Cardiac muscle cell (in vitro differentiated cells and primary cell): ENCODE measurements around the gene GPR62. TPM values are rescaled to one million over a fixed set of nuclear protein-coding genes. Genes with fewer than 3 reads are reported as not detected.

Experiments
- DNase-seq, 2 donors: peaks; one replicate each; pipeline versions ENCODE4 v3.0.0 to v3.0.0-alpha.2; 2010 to 2017; ENCODE audit warnings: low read depth in 1 of 2, low spot score in 1 of 2
- H3K27ac ChIP-seq: fragments of 200-600 bp; sonication (generic); 2 replicates; pipeline ENCODE4 v1.5.1; 2016
- H3K27me3 ChIP-seq: fragments of 200-600 bp; sonication (generic); 2 replicates; pipeline ENCODE4 v1.6.0; 2016; ENCODE audit warnings: control low read depth
- H3K36me3 ChIP-seq: fragments of 200-600 bp; sonication (generic); 2 replicates; pipeline ENCODE4 v1.5.1; 2016; ENCODE audit warnings: control low read depth
- H3K4me1 ChIP-seq: fragments of 200-600 bp; sonication (generic); 2 replicates; pipeline ENCODE4 v1.8.1; 2017; ENCODE audit warnings: low read depth, mild to moderate bottlenecking, mixed run types
- H3K4me3 ChIP-seq: fragments of 200-600 bp; sonication (generic); 2 replicates; pipeline ENCODE4 v1.5.1; 2016; ENCODE audit warnings: mild to moderate bottlenecking
- H3K9me3 ChIP-seq: fragments of 200-600 bp; sonication (generic); 2 replicates; pipeline ENCODE4 v1.5.1; 2017; ENCODE audit warnings: low read depth, mild to moderate bottlenecking, control low read depth
- polyA plus RNA-seq: library from polyadenylated mRNA; unstranded; fragments of >200 nt; fragmentation: Nextera tagmentation; extraction: Ambion mirVana; gene quantifications from 2 replicates; pipeline ENCODE4 v1.2.1, GENCODE V29; 2016
- total RNA-seq: library from RNA; depleted of rRNA; stranded (reverse); fragments of >200 nt; gene quantifications from 2 replicates; pipeline ENCODE4 v1.2.3, GENCODE V29; 2016
- TF ChIP-seq, protein P1 (sequence below): IDR thresholded peaks from 2 replicates; pipeline ENCODE4 v1.5.1; 2012; ENCODE audit warnings: low read depth, mild to moderate bottlenecking, low read length

Gene GPR62
- total and polyA plus RNA-seq, 2 experiments from 2014 or later: 0.94 to 1.1 TPM

DNA sequence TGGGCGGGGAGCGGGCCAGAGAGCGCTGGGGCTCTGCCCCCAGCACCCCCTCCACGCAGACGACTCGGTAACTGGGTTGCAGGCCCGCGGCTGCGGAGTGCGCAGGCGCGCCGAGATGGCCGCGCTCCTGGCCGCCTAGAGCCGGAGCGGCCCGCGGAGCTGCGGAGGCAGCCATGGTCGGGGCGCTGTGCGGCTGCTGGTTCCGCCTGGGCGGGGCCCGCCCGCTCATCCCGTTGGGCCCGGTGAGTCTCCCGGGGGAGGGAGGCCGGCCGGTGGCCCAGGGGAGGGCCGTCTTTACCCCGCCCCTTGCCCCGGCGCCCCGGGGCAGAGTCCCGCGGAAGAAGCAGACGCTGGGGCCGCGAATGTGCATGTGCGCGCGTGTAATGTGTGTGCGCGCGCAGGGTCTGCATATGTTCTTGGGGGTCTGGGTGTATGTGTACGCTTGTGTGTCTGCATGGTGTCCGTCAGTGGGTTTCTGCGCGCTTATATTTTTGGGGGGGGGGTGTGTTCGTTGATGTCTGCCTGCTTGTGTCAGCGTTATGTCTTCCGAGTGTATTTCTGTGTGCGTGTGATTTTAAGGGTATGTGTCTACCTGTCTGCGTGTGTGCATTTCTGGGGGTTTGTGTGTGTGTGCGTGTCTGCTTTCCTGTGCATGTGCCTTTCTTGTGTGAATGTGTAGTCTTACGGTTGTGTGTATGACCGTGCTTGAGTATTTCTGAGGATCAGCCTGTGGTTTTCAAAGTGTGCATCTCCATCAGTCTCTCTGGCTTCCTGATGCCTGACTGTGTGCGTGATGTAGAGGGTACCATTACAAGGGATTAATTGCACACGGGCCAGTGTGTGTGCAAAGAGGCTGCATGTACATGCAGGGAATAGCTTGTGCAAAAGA, 20.0 kb downstream of the GPR62 start, which contains the start of gene ABHD14A:
TSS of gene ABHD14A (plus strand) at position 102 of the 889 bp plus-strand sequence. CDS start at position 174, 72 bp downstream.
- Histone ChIP-seq H3K4me3 (peak within 1 kb of the TSS; percentile 51), H3K36me3 (no peaks in the 10 kb centered on the region), H3K4me1 (peaks cover 21% of the 10 kb centered on the region), H3K27ac (no peak within 1 kb of the TSS), H3K27me3 (no peaks in the 10 kb centered on the region), H3K9me3 (no peaks in the 10 kb centered on the region)
- peak; percentile 78 to 80 for DNase-seq
- TF ChIP-seq, protein P1, sequence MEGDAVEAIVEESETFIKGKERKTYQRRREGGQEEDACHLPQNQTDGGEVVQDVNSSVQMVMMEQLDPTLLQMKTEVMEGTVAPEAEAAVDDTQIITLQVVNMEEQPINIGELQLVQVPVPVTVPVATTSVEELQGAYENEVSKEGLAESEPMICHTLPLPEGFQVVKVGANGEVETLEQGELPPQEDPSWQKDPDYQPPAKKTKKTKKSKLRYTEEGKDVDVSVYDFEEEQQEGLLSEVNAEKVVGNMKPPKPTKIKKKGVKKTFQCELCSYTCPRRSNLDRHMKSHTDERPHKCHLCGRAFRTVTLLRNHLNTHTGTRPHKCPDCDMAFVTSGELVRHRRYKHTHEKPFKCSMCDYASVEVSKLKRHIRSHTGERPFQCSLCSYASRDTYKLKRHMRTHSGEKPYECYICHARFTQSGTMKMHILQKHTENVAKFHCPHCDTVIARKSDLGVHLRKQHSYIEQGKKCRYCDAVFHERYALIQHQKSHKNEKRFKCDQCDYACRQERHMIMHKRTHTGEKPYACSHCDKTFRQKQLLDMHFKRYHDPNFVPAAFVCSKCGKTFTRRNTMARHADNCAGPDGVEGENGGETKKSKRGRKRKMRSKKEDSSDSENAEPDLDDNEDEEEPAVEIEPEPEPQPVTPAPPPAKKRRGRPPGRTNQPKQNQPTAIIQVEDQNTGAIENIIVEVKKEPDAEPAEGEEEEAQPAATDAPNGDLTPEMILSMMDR: no peak

DNA sequence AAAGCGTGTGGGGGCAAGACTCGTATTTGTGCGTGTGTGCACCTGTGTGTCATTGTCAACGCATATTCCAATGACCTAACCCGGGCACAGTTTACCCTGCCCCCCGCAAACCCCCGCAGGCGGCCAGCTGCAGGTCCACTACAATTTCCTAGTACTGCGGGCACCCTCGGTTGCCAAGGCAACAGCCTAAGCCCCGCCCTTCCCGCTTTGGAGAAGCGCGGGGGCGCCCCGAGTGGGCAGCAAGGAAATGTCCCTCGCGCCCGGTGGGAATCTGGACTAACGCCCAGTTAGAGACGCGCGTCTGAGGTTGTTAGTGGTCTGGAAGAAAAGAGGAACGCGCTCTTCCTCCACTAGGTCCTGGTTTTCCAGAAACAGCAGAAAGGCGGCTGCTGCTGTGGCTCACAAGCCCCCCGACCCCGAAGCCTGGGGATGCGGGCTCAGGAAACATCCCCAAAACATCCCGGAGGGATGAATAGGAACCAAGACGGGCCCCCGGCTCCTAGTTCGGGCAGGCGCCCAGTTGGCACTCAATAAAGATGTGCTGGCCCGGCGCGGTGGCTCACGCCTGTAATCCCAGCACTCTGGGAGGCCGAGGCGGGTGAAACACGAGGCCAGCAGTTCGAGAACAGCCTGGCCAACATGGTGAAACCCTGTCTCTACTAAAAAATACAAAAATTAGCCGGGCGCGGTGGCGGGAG, 20.8 kb downstream of the GPR62 start:
- no peaks in the 10 kb centered on the region for H3K27me3 ChIP-seq
- TF ChIP-seq, protein P1: peak; percentile 29
- H3K4me3 ChIP-seq: peak overlapping the region; percentile 51
- H3K27ac ChIP-seq: no peak overlapping the region
- H3K9me3 ChIP-seq: no peaks in the 10 kb centered on the region
- DNase-seq: peak; percentile 76 to 81
- H3K4me1 ChIP-seq: peaks cover 21% of the 10 kb centered on the region
- no peaks in the 10 kb centered on the region for H3K36me3 ChIP-seq

DNA sequence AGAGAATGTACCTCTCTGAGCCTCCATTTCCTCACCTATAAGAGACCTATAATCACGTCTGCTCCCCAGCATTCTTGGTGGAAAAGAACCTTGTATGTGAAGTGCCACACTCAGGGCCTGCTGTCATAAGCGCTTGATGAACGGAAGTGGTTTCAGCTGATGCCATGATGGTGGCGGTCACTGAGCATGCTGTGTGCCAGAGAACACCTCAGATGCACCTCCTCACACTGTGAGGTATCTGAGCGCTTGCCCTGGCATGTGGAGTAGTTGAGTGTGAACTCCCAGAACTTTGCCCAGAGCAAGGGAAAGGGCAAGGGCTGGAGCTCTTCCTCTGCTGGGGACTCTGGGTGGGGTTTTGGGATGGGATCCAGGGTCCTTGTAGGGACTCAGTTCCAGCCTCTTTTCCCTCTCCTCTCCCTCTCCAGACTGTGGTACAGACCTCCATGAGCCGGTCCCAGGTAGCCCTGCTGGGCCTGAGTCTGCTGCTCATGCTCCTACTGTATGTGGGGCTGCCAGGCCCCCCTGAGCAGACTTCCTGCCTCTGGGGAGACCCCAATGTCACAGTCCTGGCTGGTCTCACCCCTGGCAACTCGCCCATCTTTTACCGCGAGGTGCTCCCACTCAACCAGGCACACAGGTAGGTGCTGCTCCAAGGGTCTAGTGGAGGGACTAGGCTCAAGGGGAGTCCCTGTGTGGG, 22.4 kb downstream of the GPR62 start:
- no peak for DNase-seq
- TF ChIP-seq, protein P1: no peak
- Histone ChIP-seq H3K27ac (no peak overlapping the region), H3K9me3 (no peaks in the 10 kb centered on the region), H3K4me3 (no peak overlapping the region), H3K27me3 (no peaks in the 10 kb centered on the region), H3K4me1 (peaks cover 28% of the 10 kb centered on the region), H3K36me3 (no peaks in the 10 kb centered on the region)

DNA sequence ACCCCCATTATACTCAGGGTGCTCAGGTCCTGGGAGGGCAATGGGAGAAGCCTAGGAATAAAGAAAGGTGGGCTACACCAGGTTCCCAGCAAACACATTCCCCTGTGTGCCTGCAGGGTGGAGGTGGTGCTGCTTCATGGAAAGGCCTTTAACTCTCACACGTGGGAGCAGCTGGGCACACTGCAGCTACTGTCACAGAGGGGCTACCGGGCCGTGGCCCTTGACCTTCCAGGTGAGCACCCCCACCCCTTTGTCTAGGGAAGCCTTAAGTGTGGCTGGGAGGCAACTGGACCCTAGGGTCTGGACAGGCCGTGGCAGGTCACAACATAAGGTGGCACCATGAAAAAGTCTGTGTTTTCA, 22.9 kb downstream of the GPR62 start:
- Histone ChIP-seq H3K27me3 (no peaks in the 10 kb centered on the region), H3K27ac (no peak overlapping the region), H3K36me3 (no peaks in the 10 kb centered on the region), H3K4me1 (peaks cover 28% of the 10 kb centered on the region), H3K4me3 (no peak overlapping the region), H3K9me3 (no peaks in the 10 kb centered on the region)
- TF ChIP-seq, protein P1: no peak
- DNase-seq: no peak

DNA sequence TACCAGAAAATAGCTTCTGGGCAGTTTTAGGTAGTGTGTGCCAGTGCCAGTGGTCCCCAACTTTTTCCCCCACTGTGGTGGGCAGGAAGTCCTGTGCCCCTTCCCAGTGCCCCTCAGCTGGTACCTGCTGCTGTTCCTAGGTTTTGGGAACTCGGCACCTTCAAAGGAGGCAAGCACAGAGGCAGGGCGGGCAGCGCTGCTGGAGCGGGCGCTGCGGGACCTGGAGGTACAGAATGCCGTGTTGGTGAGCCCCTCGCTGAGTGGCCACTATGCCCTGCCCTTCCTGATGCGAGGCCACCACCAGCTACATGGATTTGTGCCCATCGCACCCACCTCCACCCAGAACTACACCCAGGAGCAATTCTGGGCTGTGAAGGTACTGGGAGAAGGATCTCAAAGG, 25.1 kb downstream of the GPR62 start:
- peaks cover 23% of the 10 kb centered on the region for H3K4me1 ChIP-seq
- H3K36me3 ChIP-seq: no peaks in the 10 kb centered on the region
- H3K9me3 ChIP-seq: no peaks in the 10 kb centered on the region
- no peak for DNase-seq
- no peak overlapping the region for H3K27ac ChIP-seq
- TF ChIP-seq, protein P1: no peak
- no peak overlapping the region for H3K4me3 ChIP-seq
- H3K27me3 ChIP-seq: no peaks in the 10 kb centered on the region
